Measurements from ENCODE around the gene TMEM45A.

TMEM45A gene

DNA sequence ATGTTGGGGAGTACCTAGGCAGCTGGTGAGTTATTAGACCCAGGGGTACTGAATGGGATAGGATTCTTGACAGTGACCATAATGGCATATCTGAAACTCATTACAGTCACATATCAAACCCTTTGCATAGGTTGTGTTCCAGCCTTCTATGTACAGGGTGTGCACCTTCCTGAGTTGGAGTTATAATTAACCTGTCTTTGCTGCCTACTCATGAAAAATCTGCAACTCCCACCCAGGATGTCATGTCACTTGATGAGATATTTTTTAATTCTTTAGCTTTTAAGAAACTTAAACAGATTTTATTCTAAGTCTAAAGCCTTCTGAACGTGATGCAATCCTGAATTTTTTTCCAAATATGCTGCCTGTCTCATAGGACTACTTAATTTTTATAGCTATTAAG lies 95.8 kb downstream of the TMEM45A start:
- H3K4me3 ChIP-seq (ENCODE audit: low read depth, low read length), result no peak overlapping the region
- no peak for DNase-seq (ENCODE audit: low read depth)
- TF ChIP-seq, protein P1, sequence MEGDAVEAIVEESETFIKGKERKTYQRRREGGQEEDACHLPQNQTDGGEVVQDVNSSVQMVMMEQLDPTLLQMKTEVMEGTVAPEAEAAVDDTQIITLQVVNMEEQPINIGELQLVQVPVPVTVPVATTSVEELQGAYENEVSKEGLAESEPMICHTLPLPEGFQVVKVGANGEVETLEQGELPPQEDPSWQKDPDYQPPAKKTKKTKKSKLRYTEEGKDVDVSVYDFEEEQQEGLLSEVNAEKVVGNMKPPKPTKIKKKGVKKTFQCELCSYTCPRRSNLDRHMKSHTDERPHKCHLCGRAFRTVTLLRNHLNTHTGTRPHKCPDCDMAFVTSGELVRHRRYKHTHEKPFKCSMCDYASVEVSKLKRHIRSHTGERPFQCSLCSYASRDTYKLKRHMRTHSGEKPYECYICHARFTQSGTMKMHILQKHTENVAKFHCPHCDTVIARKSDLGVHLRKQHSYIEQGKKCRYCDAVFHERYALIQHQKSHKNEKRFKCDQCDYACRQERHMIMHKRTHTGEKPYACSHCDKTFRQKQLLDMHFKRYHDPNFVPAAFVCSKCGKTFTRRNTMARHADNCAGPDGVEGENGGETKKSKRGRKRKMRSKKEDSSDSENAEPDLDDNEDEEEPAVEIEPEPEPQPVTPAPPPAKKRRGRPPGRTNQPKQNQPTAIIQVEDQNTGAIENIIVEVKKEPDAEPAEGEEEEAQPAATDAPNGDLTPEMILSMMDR (IDR thresholded peaks at IDR 0.05; ENCODE audit: insufficient read depth, low read depth, low read length, missing control alignments), result no peak

DNA sequence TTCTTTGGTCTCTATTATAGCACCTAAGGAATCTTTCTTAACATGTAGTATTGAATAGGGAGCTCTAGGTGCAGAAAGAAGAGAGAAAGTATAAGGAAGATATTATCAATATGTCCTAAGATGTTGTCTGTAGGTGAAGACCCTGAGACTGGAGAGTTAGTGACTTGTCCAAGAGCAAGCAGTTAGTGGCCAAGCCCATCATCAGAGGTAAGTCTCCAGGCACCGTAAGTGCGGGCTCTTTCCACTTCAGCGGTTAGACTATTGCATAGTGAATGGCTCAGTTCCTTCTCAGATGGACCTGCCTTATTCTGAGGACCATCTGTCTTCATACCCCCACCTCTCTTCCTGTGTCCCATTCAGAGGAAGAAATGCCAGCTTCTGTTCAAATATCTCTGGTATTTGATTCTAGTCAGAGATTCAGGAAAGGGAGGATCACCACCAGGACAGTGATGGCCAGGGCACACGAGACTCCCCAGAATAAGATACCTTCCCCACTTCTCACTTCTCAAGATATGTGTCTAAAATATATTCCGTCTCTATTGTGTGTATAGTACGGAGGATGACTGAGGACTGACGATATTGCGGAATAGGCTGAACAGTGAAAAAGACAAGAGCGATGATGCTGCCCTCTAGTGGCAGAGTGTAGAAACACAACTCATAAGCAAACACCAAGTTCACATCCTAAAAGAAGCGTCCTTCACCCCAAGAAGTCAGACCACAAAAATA lies 97.9 kb downstream of the TMEM45A start:
- TF ChIP-seq, protein P1 (IDR thresholded peaks at IDR 0.05; ENCODE audit: insufficient read depth, low read depth, low read length, missing control alignments), result peak; percentile 71
- no peak overlapping the region; the same call in 1 of the 2 replicates for H3K4me3 ChIP-seq (ENCODE audit: low read depth, low read length)
- peak; percentile 83 for DNase-seq (ENCODE audit: low read depth)

DNA sequence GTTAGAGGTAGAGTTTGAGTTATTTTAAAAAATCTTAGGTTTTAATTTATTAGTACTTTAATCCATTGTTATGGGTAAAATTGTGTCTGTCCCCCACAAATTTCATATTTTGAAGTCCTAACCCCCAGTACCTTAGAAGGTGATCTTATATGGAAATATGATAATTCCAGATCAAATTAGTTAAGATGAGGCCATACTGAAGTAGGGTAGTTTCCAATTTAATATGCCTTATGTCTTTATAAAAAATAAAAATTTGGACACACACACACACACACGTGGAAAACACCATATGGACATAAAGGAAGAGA lies 98.4 kb downstream of the TMEM45A start:
- H3K4me3 ChIP-seq (ENCODE audit: low read depth, low read length), result no peak overlapping the region
- TF ChIP-seq, protein P1 (IDR thresholded peaks at IDR 0.05; ENCODE audit: insufficient read depth, low read depth, low read length, missing control alignments), result no peak
- DNase-seq (ENCODE audit: low read depth), result no peak

DNA sequence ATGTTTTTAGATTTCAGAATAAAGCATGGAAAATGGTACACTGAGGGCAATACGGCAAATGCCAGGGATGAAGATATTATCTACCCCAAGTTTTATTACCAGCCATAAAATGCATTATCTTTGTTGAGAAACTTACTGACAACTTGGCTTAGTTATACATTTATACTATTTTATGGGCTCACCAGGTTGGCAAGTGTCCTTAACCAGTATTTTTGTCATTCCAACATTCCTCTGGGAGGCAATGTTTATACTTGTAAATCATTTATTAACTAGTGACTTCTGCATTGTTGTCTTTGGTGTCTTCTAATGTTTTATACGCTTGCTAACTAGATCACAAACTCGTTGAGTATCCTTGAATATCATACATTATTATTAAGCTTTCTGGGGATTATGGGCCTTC lies 99.0 kb downstream of the TMEM45A start:
- no peak for DNase-seq (ENCODE audit: low read depth)
- no peak overlapping the region for H3K4me3 ChIP-seq (ENCODE audit: low read depth, low read length)
- TF ChIP-seq, protein P1 (IDR thresholded peaks at IDR 0.05; ENCODE audit: insufficient read depth, low read depth, low read length, missing control alignments), result no peak

DNA sequence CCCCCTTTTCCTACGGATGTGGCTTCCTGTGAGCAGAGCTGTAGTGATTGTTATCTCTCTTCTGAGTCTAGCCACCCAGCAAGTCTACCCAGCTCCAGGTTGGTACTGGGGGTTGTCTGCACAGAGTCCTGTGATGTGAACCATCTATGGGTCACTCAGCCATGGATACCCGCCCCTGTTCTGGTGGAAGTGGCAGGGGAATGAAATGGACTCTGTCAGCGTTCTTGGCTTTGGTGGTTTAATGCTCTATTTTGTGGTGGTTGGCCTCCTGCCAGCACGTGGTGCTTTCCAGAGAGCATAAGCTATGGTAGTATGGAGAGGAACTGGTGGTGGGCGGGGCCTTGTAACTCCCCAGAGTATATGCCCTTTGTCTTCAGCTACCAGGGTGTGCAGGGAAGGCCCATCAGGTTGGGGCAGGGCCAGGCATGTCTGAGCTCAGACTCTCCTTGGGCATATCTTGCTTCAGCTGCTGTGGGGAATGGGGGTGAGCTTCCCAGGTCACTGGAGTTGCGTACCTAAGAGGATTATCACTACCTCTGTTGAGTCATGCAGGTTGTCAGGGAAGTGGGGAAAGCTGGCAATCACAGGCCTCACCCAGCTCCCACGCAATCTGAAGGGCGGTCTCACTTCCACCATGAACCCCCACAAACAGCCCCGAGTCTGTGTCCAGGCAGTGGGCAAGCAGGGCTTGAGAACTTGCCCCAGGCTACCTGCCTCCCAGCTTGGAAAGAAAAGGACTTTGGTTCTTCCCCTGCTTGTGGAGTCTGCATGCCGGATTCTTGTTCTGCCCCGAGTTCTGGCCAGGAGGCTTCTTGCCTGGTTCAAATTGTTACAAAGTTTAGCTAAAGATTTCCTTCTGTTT lies 108.0 kb downstream of the TMEM45A start:
- H3K4me3 ChIP-seq (ENCODE audit: low read depth, low read length), result no peak overlapping the region
- TF ChIP-seq, protein P1 (IDR thresholded peaks at IDR 0.05; ENCODE audit: insufficient read depth, low read depth, low read length, missing control alignments), result no peak
- peak; percentile 54 for DNase-seq (ENCODE audit: low read depth)

DNA sequence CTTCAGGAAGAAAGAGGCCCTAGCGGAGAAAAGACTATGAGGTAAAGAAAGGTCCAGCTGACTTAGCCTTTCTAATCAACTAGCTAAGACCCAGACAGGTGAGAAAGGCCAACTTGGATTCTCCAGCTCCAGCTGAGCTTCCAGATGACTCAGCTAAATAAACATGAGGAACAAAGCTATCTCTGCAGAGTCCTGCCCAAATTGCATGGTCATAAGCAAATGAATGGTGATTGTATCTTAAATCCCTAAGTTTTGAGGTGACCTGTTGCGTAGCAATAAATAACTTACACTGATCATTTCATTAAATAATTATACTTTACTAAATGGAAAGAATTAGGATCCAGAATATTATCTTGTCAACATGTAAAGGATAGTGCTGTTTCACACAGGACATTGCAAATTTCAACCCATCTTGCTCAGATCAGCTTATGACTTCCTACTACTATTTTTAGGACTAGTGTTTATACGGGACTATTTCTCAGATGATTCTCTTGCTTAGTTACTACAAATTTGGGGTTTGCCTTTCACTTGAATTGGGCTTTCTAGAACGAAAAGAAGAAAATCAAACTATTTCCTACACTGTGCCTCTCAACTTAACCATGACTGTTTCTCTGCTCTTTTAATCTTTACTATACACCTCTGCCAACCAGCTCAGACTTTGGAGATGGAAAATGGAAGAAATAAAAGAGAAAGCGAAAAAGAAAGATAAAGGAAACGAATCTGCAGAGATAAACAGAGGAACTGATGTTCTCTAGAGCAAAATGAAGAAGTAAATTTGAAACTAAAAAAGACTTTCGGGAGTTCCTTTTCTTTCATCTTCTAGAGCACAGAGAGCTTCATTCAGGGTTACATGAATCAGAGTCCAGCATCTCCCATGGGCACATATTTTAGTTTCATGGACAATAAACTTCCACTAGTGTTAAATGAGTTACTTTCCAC lies 110.4 kb downstream of the TMEM45A start:
- H3K4me3 ChIP-seq (ENCODE audit: low read depth, low read length), result peak overlapping the region; percentile 43
- DNase-seq (ENCODE audit: low read depth), result peak; percentile 37
- TF ChIP-seq, protein P1 (IDR thresholded peaks at IDR 0.05; ENCODE audit: insufficient read depth, low read depth, low read length, missing control alignments), result no peak

Data from GM12865 (cell line).